Islet of Langerhans (tissue), 1 donor: ENCODE results near the gene TMEM185B.
"Not testable (repeated sequence)": the region's sequence is repeated elsewhere in the genome, so short reads cannot be mapped to it uniquely, and the experiment has no call there.

Experiments used
- FAIRE-seq: peaks from one replicate; lab custom pipeline; 2011; peaks lifted over from hg19 to GRCh38; lab: Jason Lieb, UNC

The TMEM185B gene

GRCh38 chr2:120251078-120251477, 27.9 kb upstream of the TMEM185B start:
- no peak for FAIRE-seq

DNA sequence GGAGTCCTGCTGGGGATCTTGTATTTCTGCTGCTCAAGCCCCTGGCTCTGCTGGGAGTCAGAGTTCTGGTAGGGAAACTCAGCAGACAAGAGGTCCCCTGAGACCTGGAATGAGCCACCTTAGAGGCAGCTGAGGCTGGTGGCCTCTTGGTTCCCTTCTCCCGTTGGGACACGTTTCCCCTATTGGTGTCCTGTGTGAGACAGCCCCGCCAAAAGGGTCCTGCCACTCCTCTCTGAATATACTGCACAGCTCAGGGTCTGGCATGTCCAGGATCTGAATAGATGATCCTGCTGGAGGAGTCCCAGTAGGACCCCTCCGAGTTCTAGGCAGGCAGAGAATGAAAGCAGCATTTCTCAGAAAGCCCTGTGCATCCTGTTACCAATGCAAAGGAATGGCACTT, 27.4 kb upstream of the TMEM185B start:
- FAIRE-seq = no peak

DNA sequence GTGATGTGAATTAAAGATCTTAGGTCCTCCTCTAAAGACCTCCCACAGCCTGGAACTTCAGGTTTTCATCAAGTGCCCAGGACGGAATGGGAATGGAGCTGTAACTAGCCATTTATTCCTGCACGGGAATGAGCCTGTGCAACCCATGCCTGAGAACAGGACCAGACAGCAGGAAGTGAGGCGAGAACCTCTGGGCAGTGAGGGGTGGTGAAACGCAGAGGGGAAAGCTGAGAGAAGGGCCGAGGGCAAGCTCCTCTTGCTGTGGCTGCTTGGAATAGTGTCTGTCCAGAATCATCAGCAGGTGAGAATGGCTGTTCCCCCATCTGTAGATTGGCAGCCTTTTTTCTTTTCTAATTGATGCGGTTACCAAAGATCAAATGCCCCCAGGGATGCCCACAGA, 24.7 kb upstream of the TMEM185B start:
- FAIRE-seq = no peak

DNA sequence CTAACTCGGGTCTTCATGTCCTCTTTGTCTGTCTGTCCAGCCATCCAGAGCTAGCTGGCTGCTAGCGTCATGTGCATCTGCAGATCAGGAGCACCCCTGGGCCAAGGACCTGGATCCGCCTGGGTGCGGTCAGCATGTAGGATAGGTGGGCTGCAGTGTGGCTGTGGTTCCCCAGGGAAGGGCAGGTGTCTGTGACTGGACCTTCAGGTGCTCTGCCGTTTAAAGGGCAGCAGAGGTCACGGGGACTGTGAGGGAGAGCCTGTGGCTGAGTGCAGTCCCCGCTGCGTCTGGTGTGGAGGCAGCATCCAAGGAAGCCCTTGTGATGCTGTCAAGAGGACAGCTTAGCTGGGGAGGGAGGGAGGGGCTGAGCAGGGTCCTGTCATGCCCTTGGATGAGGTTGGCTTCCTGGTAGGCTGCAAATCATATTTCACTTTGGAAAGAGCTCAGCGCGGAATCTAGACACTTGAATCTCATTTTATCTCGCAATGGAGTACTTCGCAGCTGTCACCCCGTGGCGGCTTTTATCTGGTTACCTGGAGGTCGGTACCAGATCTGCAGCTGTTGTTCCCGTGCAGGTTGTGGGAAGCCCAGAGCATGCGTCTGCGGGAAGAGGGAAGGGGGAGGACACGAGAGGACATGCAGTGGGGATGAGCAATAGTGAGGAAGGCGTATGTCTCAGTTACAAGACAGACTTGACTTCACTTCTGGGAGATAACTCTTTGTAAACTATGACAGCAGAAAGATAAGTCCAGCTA, 23.5 kb upstream of the TMEM185B start:
- FAIRE-seq = no peak

DNA sequence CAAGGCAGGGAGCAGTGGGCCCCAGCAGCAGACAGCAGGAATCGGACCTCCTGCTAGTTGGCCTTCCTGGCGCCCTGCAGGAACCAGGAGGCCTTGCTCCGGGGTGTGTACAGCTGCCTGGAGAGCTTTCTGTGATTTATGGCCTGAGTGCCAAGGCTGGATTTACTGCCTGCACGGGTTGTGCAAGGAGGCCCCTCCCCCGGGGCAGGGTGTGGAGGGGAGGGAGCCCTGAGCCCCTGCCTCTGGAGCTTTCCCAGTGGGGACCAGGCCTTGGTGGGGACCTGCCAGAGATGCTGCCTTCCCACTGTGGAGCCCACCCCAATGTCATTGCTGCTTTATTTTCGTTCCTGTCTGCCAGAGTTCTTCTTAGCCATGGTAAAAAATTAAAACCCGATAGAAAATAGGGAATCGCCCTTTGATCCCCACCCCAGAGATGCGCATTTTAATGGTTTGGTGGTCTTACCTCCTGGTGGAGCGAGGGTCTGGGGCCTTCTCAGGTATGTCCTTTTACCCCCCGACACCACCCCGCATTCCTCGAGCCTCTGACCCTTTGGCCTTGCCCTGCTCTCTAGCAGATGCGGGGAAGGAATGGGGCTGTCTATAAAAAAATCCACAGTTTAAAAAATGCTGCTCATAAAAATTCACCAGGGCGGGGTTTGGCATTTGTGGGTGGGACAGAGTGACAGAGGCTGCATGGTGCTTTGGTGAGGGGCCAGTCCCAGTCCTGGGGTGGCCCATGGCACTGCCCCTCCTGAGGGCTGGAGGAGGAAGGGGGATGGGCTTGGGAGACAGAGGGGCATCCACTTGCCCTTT, 22.5 kb upstream of the TMEM185B start:
- no peak for FAIRE-seq

GRCh38 chr2:120244656-120245519, 21.7 kb upstream of the TMEM185B start:
- no peak for FAIRE-seq

DNA sequence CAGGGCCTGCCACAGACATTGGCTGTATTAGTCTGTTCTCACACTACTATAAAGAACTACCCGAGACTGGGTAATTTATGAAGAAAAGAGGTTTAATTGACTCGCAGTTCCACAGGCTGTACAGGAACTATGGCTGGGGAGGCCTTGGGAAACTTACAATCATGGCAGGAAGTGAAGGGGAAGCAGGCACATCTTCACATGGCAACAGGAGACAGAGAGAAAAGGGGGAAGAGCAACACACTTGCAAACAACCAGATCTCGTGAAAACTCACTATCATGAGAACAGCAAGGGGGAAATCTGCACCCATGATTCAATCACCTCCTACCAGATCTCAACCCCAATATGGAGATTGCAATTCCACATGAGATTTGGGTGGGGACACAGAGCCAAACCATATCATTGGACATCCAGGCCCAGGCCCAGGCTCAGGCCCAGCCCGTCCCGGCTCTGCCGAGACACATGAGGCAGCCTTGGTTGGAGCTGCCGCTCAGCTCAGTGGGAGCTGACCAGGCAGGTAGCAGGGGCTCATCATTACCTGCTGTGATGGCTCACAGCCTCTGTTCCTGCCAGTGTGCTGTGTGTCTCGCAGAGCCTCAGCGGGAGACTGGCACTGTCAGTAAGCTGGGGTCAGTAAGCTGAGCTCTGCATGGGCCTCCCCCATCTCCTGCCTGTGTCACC, 20.8 kb upstream of the TMEM185B start:
- no peak for FAIRE-seq

- FAIRE-seq = no peak
These were observed 20.0 kb upstream of the TMEM185B start for GRCh38 chr2:120243211-120243610.

- FAIRE-seq = no peak
These were observed 18.5 kb upstream of the TMEM185B start for GRCh38 chr2:120241684-120242083.

DNA sequence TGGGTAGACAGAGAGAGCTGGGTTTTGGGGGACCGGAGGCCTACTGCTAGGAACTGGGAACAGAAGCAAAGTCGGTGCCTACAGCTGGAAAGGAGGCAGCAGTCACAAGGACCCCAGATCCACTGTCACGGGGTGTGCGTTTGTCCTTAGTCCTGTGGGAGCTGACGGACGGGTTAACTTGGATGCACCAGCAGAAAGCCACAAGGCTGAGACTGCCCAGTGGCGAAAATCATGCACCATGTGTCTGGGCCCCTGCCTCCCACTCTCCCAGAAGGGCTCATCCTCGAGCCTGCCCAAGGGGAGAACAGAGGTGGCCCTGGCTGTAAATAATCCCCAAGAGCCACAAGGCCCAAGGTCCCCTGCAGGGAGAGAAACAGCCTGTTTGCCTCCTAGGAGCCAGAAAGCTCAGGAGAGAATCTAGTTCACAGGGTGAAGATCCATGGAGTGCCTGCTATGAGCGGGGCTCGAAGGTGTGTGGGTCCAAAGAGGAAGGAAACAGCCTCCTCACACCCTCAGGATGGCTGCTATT, 17.8 kb upstream of the TMEM185B start:
- no peak for FAIRE-seq

GRCh38 chr2:120239488-120240287, 16.5 kb upstream of the TMEM185B start:
- FAIRE-seq = no peak

- FAIRE-seq = no peak
These were observed 15.7 kb upstream of the TMEM185B start for GRCh38 chr2:120238728-120239487.

DNA sequence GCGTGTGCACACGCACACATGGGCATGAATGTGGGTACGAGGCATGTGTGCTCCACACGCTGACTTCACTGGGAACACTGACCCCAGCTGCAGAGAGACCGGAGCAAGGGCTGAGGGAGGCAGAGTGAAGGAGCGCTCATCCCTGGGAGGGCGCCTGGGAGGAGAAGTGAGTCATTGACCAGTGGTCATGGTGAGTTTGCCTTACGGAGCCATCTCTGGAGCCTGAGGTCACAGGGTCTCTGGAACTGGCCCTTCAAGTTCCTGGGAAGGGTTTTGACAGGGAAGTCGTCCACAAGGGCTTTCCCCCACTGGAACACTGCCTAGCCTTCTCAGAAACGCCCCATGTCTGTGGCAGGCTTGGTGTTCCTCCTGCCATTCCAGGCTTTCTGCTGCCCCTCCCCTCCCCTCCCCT, 14.3 kb upstream of the TMEM185B start:
- no peak for FAIRE-seq

- FAIRE-seq = no peak
These were observed 13.6 kb upstream of the TMEM185B start for GRCh38 chr2:120236791-120237190.

GRCh38 chr2:120236316-120236715, 13.1 kb upstream of the TMEM185B start:
- no peak for FAIRE-seq

DNA sequence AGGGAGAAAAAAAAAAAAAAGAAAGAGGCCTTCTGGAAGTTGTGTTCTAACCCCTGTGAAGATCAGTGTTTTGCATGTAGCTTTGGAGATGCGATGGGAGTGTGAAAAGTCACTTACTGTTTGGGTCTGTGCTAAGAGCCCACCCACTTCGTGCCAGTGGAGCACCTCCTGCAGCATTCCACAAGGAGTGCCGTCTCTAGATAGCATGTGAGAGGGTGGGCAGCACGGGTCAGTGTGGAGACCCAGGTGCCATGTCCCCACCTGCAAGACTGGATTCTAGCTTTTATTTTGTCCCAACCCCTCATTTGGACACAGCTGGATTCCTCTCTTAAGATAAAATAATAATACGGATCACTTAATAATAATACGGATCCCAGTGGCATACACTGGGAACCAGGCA, 12.5 kb upstream of the TMEM185B start:
- no peak for FAIRE-seq

- not testable (repeated sequence) for FAIRE-seq
These were observed 12.0 kb upstream of the TMEM185B start for GRCh38 chr2:120235158-120235557.

DNA sequence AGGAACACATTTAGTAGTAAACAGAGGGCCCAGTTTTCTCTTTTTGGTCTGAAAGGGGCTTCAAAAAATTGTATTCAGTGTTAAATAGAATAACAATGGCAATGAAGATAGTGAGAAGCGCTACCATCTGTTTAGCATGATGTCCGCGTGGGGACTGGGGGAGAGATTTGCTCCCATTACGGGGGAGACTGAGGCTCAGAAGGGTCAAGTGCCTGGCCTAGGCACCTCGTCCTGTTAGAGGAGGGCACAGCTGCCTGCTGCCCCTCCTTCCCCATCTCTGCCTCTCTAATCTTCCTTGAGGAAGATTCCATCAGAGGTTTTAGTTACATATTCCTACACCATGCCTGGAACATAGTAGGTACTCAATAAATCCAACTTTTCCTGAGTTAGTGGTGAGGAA, 10.1 kb upstream of the TMEM185B start:
- FAIRE-seq = no peak

DNA sequence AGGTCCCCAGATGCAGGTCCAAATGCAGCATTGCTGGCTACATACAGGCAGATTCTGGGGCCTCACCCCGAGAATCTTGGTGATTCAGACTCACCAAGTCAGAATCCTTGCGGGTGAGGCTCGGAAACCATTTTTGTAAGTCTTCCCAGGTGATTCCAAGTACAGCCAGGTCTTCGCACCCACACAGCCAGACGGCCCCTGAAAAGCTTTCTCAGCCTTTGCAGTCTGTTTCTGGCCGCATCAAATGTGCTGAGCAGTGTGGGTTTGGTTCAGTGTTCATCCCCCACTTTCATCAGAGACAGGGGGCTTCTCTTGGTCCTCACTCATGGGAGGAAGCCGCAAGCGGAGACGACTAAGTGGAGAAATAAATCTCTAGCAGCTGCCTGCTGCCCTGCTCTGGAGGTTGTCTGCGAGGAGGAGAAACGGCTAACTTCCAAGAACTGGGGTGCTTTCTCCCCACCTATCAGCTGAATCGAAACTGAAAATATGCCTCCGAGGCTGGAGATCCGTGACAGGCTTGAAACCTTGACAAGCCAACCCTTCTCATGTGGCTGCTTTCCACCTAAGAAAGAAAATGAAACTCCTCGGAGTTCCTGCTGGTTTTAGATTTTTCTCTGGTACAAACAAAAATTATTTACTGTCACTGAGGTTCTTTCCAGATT, 8.9 kb upstream of the TMEM185B start:
- no peak for FAIRE-seq

- no peak for FAIRE-seq
These were observed 8.4 kb upstream of the TMEM185B start for GRCh38 chr2:120231564-120231973.
